ENCODE results near the gene HARS1.
A peak's percentile ranks its signal among the peaks of the same experiment; 100 is the strongest.
"Not testable (repeated sequence)": the region's sequence is repeated elsewhere in the genome, so short reads cannot be mapped to it uniquely, and the experiment has no call there.

The HARS1 gene

GRCh38 chr5:140671035-140671434, 20.1 kb downstream of the HARS1 start:
- H3K4me1 Mint-ChIP-seq (ENCODE audit: low read depth in 2 of 2) = peaks cover 15 to 24% of the 10 kb centered on the region in 2 donors
- H3K9me3 Mint-ChIP-seq; H3K27ac Mint-ChIP-seq; H3K4me3 Mint-ChIP-seq; DNase-seq; H3K27me3 Mint-ChIP-seq; ATAC-seq (replicated peaks): not testable (repeated sequence)
- H3K36me3 Mint-ChIP-seq (ENCODE audit: insufficient read depth) = peaks cover 52% of the 10 kb centered on the region

DNA sequence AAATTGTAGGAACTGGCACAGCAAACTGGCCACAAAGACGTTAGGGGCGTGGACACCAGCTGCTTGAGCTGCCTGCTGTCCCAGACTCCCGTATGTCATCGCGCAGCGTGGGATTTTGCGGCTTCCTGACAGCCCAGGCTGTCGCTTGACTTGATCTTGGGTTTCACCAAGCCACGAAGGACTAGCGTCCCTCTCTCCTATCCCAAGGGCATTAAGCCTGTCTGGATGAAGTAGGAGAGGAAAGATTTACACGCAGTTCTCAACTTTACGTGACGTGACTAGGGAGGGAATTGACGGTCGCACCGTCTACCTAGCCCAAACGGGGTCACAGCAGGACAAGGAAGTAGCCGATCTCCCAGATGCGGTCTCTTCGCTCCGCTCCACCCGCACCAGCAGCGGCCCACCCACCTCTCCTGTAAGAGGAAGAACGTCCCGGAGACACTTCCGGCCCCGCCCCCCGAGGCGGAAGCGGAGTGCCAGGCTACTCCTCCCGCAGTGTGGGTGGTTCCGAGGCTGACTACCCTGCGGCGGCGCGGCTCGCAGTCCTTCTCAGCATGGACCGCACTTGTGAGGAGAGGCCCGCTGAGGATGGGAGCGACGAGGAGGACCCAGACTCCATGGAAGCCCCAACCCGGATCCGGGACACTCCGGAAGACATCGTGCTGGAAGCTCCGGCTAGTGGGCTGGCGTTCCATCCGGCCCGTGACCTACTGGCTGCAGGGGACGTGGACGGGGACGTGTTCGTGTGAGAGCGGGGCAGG, 26.6 kb downstream of the HARS1 start, which contains the start of gene WDR55:
Gene WDR55, plus strand, starts transcription at position 546 of the 761 bp plus-strand sequence. Its CDS starts 9 bp downstream, at position 555.
- Mint-ChIP-seq H3K4me3 (peak within 1 kb of the TSS; percentile 100), H3K27me3 (no peaks in the 10 kb centered on the region), H3K9me3 (no peaks in the 10 kb centered on the region), H3K36me3 (ENCODE audit: insufficient read depth) (peaks cover 67% of the 10 kb centered on the region), H3K27ac (peak within 1 kb of the TSS; percentile 96 to 99), H3K4me1 (ENCODE audit: low read depth in 2 of 2) (peaks cover 23 to 28% of the 10 kb centered on the region in 2 donors)
- peak; percentile 92 to 96 (median 95) for DNase-seq
- peak; percentile 93 for ATAC-seq (replicated peaks)

DNA sequence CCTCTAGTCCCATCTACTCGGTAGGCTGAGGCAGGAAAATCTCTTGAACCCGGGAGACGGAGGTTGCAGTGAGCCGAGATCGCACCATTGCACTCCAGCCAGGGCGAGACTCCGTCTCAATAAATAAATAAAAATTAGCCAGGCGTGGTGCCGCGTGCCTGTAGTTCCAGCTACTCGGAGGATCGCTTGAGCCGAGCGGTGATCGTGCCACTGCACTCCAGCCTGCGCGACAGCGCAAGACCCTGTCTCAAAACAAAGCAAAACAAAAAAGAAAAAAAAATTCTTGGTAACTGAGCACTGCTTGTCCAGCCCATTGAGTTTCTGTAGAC, 27.2 kb downstream of the HARS1 start:
- peak overlapping the region; percentile 96 to 99 for H3K27ac Mint-ChIP-seq
- peak overlapping the region; percentile 100 for H3K4me3 Mint-ChIP-seq
- no peaks in the 10 kb centered on the region for H3K27me3 Mint-ChIP-seq
- H3K4me1 Mint-ChIP-seq (ENCODE audit: low read depth in 2 of 2) = peaks cover 23 to 26% of the 10 kb centered on the region in 2 donors
- no peak for DNase-seq
- ATAC-seq (replicated peaks) = no peak
- H3K36me3 Mint-ChIP-seq (ENCODE audit: insufficient read depth) = peaks cover 67% of the 10 kb centered on the region
- H3K9me3 Mint-ChIP-seq = no peaks in the 10 kb centered on the region

- DNase-seq; H3K4me3 Mint-ChIP-seq; H3K9me3 Mint-ChIP-seq; H3K27me3 Mint-ChIP-seq; ATAC-seq (replicated peaks): not testable (repeated sequence)
- Mint-ChIP-seq H3K27ac (peak overlapping the region in 1 of 2 donors; percentile 29), H3K36me3 (ENCODE audit: insufficient read depth) (peaks cover 89% of the 10 kb centered on the region), H3K4me1 (ENCODE audit: low read depth in 2 of 2) (peaks cover 9 to 10% of the 10 kb centered on the region in 2 donors)
These were observed 30.8 kb downstream of the HARS1 start for GRCh38 chr5:140660371-140660770.

GRCh38 chr5:140658870-140659269, 32.3 kb downstream of the HARS1 start:
- ATAC-seq (replicated peaks) (no peak), DNase-seq (no peak)
- no peak overlapping the region for H3K4me3 Mint-ChIP-seq
- H3K27ac Mint-ChIP-seq = peak overlapping the region in 1 of 2 donors; percentile 78
- H3K4me1 Mint-ChIP-seq (ENCODE audit: low read depth in 2 of 2) = peaks cover 2 to 4% of the 10 kb centered on the region in 2 donors
- H3K9me3 Mint-ChIP-seq = no peaks in the 10 kb centered on the region
- peaks cover 89% of the 10 kb centered on the region for H3K36me3 Mint-ChIP-seq (ENCODE audit: insufficient read depth)
- H3K27me3 Mint-ChIP-seq = no peaks in the 10 kb centered on the region

- peak overlapping the region; percentile 93 for H3K4me3 Mint-ChIP-seq
- no peaks in the 10 kb centered on the region for H3K27me3 Mint-ChIP-seq
- DNase-seq (no peak), ATAC-seq (replicated peaks) (no peak)
- peaks cover 30 to 37% of the 10 kb centered on the region in 2 donors for H3K4me1 Mint-ChIP-seq (ENCODE audit: low read depth in 2 of 2)
- H3K9me3 Mint-ChIP-seq = no peaks in the 10 kb centered on the region
- H3K27ac Mint-ChIP-seq = peak overlapping the region; percentile 97 to 99
- H3K36me3 Mint-ChIP-seq (ENCODE audit: insufficient read depth) = peaks cover 73% of the 10 kb centered on the region
These were observed 44.1 kb downstream of the HARS1 start for GRCh38 chr5:140647042-140647419.

- Mint-ChIP-seq H3K4me3 (no peak overlapping the region), H3K27ac (peak overlapping the region in 1 of 2 donors; percentile 23), H3K4me1 (ENCODE audit: low read depth in 2 of 2) (peaks cover 30 to 39% of the 10 kb centered on the region in 2 donors), H3K27me3 (no peaks in the 10 kb centered on the region), H3K36me3 (ENCODE audit: insufficient read depth) (peaks cover 42% of the 10 kb centered on the region), H3K9me3 (no peaks in the 10 kb centered on the region)
- no peak for ATAC-seq (replicated peaks)
- DNase-seq = no peak
These were observed 48.5 kb downstream of the HARS1 start for GRCh38 chr5:140642718-140643117.

DNA sequence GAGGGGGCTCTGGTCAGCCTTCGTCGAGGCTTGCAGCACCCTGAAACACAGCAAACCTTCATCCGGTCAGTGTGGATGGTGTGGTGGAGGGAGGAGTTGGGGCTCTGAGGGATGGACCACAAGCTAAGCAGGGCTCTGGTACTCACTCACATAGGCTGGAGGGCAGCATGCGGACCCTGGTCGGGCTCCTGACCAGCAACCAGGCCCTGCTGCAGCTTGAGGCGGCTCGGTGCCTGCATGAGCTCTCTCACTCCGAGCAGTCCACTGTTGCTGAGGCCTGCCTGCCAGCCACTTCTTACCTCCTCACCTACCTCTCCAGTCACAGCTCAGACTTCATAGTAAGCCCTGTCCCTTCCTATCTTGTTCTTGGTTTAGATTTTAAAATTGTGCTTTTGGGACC, 49.5 kb downstream of the HARS1 start:
- Mint-ChIP-seq H3K9me3 (no peaks in the 10 kb centered on the region), H3K4me3 (no peak overlapping the region), H3K4me1 (ENCODE audit: low read depth in 2 of 2) (peaks cover 30 to 34% of the 10 kb centered on the region in 2 donors), H3K36me3 (ENCODE audit: insufficient read depth) (peaks cover 36% of the 10 kb centered on the region), H3K27ac (peak overlapping the region in 1 of 2 donors; percentile 23), H3K27me3 (no peaks in the 10 kb centered on the region)
- ATAC-seq (replicated peaks) (no peak), DNase-seq (no peak)

GRCh38 chr5:140639148-140639981, 51.8 kb downstream of the HARS1 start, which contains the start of gene TMCO6:
TSS of gene TMCO6 (plus strand) at chr5:140639451. CDS start at chr5:140639528, 77 bp downstream.
- H3K36me3 Mint-ChIP-seq (ENCODE audit: insufficient read depth) = peaks cover 30% of the 10 kb centered on the region
- peak within 1 kb of the TSS; percentile 93 to 94 for H3K27ac Mint-ChIP-seq
- H3K9me3 Mint-ChIP-seq = no peaks in the 10 kb centered on the region
- H3K27me3 Mint-ChIP-seq = no peaks in the 10 kb centered on the region
- H3K4me1 Mint-ChIP-seq (ENCODE audit: low read depth in 2 of 2) = peaks cover 25 to 30% of the 10 kb centered on the region in 2 donors
- DNase-seq (peak; percentile 92 to 95 (median 93)), ATAC-seq (replicated peaks) (peak; percentile 94)
- peak within 1 kb of the TSS; percentile 82 to 85 for H3K4me3 Mint-ChIP-seq

GRCh38 chr5:140638898-140639147, 52.3 kb downstream of the HARS1 start:
- Mint-ChIP-seq H3K4me3 (peak overlapping the region; percentile 82 to 85), H3K27ac (peak overlapping the region; percentile 93 to 94), H3K36me3 (ENCODE audit: insufficient read depth) (peaks cover 24% of the 10 kb centered on the region), H3K4me1 (ENCODE audit: low read depth in 2 of 2) (peaks cover 25 to 30% of the 10 kb centered on the region in 2 donors)
- ATAC-seq (replicated peaks); DNase-seq; H3K27me3 Mint-ChIP-seq; H3K9me3 Mint-ChIP-seq: not testable (repeated sequence)

DNA sequence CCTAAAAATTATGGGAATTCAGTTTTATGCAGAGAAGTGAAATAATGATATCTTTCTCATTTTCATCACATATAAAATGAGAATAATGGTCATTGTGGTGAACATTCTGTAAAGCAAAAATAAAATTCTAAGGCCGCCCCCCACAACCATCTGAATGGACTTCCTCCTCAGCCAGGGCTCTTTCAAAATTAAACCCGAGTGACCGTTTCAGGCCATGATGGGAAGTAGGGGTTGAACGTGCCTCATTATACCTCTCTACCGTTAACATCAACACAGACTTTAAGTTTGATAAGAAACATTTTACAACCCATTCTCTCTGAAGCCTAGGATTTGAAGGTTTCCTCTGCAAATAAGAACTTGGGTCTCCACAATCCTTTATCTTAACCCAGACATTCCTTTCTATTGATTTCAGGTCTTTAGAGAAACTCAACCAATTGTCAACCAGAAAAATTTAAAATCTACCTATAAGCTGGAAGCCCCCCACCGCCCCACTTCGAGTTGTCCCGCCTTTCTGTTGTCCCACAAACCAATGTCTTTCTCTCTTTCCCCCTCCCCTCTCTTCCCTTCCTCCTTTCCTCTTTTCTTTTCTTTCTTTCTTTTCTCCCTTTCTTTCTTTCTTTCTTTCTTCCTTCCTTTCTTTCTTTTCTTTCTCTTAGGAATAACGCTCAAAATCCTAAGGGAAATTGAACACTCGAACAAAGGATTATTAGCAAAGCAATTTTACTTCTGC, 53.6 kb downstream of the HARS1 start:
- H3K27ac Mint-ChIP-seq = peak overlapping the region in 1 of 2 donors; percentile 93
- ATAC-seq (replicated peaks) = no peak

GRCh38 chr5:140635291-140636257, 55.6 kb downstream of the HARS1 start:
- Mint-ChIP-seq H3K4me1 (ENCODE audit: low read depth in 2 of 2) (peaks cover 20 to 26% of the 10 kb centered on the region in 2 donors), H3K27ac (no peak overlapping the region), H3K4me3 (no peak overlapping the region)

More for the DNA sequence above, 53.6 kb downstream of the HARS1 start:
- Mint-ChIP-seq H3K27me3 (no peaks in the 10 kb centered on the region), H3K4me1 (ENCODE audit: low read depth in 2 of 2) (peaks cover 35 to 37% of the 10 kb centered on the region in 2 donors), H3K4me3 (no peak overlapping the region), H3K9me3 (no peaks in the 10 kb centered on the region), H3K36me3 (ENCODE audit: insufficient read depth) (peaks cover 17% of the 10 kb centered on the region)
- no peak for DNase-seq

More at GRCh38 chr5:140635291-140636257, 55.6 kb downstream of the HARS1 start:
- ATAC-seq (replicated peaks) (no peak), DNase-seq (no peak)
- Mint-ChIP-seq H3K27me3 (no peaks in the 10 kb centered on the region), H3K9me3 (no peaks in the 10 kb centered on the region), H3K36me3 (ENCODE audit: insufficient read depth) (peaks cover 11% of the 10 kb centered on the region)
